ENCODE measurements around the gene LETM1. TPM values are rescaled to one million over a fixed set of nuclear protein-coding genes. Genes with fewer than 3 reads are reported as not detected.

Gene LETM1
- total RNA-seq, 1 experiment from 2014 or later, result 67.3 TPM

DNA sequence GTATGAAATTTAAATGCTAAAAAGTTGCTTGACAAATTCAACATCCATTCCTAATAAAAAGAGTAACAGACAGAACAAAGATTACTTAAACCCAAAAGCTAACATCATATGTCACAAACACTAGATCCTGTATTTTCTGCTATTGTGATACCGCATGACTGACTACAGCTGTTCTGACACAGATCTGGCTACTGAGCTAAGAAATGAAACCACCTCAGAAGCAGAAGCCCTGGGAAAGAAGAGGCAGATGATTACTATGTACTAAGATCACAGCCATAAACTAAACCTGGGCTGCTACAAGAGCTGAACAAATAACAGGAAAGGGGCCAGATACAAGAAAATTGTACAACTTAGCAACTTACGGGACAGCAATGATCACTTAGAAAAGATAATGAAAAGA, 9.4 kb downstream of the LETM1 start:
- no peak for ATAC-seq
- Histone ChIP-seq H4K20me1 (ENCODE audit: insufficient read depth) (no peaks in the 10 kb centered on the region), H3K4me1 (ENCODE audit: control insufficient read depth in 1 of 2, insufficient read depth in 2 of 2, low read length in 2 of 2) (peaks cover 2 to 7% of the 10 kb centered on the region in 2 experiments; a peak in 3 of 4 replicates), H2AFZ (ENCODE audit: low read depth, low read length, poor library complexity, severe bottlenecking) (no peak overlapping the region), H3K9ac (ENCODE audit: low read length) (no peak overlapping the region), H3K4me2 (ENCODE audit: low read length) (no peak overlapping the region), H3K4me3 (replicated peaks in 1 of 2; ENCODE audit: low read depth in 1 of 2, low read length in 2 of 2) (no peak overlapping the region), H3K27ac (ENCODE audit: low read depth, low read length) (no peak overlapping the region), H3K27me3 (ENCODE audit: insufficient read depth, low read length) (no peaks in the 10 kb centered on the region), H3K9me2 (ENCODE audit: insufficient read depth) (no peaks in the 10 kb centered on the region), H3K79me2 (ENCODE audit: insufficient read depth, low read length) (peaks cover 89% of the 10 kb centered on the region), H3K36me3 (ENCODE audit: control insufficient read depth in 1 of 2, insufficient read depth in 2 of 2, low read length in 2 of 2) (peaks cover 15 to 52% of the 10 kb centered on the region in 2 experiments; a peak in 3 of 4 replicates), H3K9me3 (ENCODE audit: control insufficient read depth in 1 of 2, insufficient read depth in 1 of 2, low read depth in 1 of 2, low read length in 2 of 2) (no peaks in the 10 kb centered on the region)
- TSS peak; percentile 10 for BruUV-seq (replicated peaks)
- ChIA-PET RAD21 (ENCODE audit: low non-redundant PET in 1 of 2, low total read pairs in 2 of 2, uncharacterized antibody in 2 of 2, unreplicated experiment in 2 of 2) (no interaction called here), POLR2A (no interaction called here), CTCF (no interaction called here)
- intact Hi-C loops (cut with micrococcal nuclease), result no loop called here
- no peak for DNase-seq (ENCODE audit: low read depth, low spot score)
- no peak for TF ChIP-seq POLR2AphosphoS5 (IDR thresholded peaks at IDR 0.05; ENCODE audit: low read depth, low read length)
- TF ChIP-seq CEBPB (IDR thresholded peaks at IDR 0.05; ENCODE audit: low read depth), result no peak
- TF ChIP-seq, protein P1, sequence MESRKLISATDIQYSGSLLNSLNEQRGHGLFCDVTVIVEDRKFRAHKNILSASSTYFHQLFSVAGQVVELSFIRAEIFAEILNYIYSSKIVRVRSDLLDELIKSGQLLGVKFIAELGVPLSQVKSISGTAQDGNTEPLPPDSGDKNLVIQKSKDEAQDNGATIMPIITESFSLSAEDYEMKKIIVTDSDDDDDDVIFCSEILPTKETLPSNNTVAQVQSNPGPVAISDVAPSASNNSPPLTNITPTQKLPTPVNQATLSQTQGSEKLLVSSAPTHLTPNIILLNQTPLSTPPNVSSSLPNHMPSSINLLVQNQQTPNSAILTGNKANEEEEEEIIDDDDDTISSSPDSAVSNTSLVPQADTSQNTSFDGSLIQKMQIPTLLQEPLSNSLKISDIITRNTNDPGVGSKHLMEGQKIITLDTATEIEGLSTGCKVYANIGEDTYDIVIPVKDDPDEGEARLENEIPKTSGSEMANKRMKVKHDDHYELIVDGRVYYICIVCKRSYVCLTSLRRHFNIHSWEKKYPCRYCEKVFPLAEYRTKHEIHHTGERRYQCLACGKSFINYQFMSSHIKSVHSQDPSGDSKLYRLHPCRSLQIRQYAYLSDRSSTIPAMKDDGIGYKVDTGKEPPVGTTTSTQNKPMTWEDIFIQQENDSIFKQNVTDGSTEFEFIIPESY (IDR thresholded peaks at IDR 0.05; ENCODE audit: extremely low read depth, insufficient replicate concordance, low read length), result no peak
- TF ChIP-seq ZFX (IDR thresholded peaks at IDR 0.05), result no peak
- TF ChIP-seq, protein P2, sequence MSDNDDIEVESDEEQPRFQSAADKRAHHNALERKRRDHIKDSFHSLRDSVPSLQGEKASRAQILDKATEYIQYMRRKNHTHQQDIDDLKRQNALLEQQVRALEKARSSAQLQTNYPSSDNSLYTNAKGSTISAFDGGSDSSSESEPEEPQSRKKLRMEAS (IDR thresholded peaks at IDR 0.05), result no peak
- TF ChIP-seq SIN3A (IDR thresholded peaks at IDR 0.05; ENCODE audit: low read depth), result no peak
- TF ChIP-seq ZNF274 (IDR thresholded peaks at IDR 0.05; ENCODE audit: low read depth, low read length), result no peak
- no peak for TF ChIP-seq YY1 (IDR thresholded peaks at IDR 0.05; ENCODE audit: extremely low read depth, insufficient replicate concordance, low read depth, low read length)
- no peak for TF ChIP-seq CBX3 (IDR thresholded peaks at IDR 0.05; ENCODE audit: low read depth)
- TF ChIP-seq, protein P3, sequence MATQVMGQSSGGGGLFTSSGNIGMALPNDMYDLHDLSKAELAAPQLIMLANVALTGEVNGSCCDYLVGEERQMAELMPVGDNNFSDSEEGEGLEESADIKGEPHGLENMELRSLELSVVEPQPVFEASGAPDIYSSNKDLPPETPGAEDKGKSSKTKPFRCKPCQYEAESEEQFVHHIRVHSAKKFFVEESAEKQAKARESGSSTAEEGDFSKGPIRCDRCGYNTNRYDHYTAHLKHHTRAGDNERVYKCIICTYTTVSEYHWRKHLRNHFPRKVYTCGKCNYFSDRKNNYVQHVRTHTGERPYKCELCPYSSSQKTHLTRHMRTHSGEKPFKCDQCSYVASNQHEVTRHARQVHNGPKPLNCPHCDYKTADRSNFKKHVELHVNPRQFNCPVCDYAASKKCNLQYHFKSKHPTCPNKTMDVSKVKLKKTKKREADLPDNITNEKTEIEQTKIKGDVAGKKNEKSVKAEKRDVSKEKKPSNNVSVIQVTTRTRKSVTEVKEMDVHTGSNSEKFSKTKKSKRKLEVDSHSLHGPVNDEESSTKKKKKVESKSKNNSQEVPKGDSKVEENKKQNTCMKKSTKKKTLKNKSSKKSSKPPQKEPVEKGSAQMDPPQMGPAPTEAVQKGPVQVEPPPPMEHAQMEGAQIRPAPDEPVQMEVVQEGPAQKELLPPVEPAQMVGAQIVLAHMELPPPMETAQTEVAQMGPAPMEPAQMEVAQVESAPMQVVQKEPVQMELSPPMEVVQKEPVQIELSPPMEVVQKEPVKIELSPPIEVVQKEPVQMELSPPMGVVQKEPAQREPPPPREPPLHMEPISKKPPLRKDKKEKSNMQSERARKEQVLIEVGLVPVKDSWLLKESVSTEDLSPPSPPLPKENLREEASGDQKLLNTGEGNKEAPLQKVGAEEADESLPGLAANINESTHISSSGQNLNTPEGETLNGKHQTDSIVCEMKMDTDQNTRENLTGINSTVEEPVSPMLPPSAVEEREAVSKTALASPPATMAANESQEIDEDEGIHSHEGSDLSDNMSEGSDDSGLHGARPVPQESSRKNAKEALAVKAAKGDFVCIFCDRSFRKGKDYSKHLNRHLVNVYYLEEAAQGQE (IDR thresholded peaks at IDR 0.05; ENCODE audit: low read depth), result no peak
- no peak for TF ChIP-seq FOSL1 (IDR thresholded peaks at IDR 0.05; ENCODE audit: low read depth)
- TF ChIP-seq, protein P4, sequence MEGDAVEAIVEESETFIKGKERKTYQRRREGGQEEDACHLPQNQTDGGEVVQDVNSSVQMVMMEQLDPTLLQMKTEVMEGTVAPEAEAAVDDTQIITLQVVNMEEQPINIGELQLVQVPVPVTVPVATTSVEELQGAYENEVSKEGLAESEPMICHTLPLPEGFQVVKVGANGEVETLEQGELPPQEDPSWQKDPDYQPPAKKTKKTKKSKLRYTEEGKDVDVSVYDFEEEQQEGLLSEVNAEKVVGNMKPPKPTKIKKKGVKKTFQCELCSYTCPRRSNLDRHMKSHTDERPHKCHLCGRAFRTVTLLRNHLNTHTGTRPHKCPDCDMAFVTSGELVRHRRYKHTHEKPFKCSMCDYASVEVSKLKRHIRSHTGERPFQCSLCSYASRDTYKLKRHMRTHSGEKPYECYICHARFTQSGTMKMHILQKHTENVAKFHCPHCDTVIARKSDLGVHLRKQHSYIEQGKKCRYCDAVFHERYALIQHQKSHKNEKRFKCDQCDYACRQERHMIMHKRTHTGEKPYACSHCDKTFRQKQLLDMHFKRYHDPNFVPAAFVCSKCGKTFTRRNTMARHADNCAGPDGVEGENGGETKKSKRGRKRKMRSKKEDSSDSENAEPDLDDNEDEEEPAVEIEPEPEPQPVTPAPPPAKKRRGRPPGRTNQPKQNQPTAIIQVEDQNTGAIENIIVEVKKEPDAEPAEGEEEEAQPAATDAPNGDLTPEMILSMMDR (IDR thresholded peaks at IDR 0.05 in 2 of 3, conservative IDR thresholded peaks at IDR 0.05 in 1 of 3; ENCODE audit: borderline replicate concordance in 1 of 3, insufficient read depth in 1 of 3, low read depth in 2 of 3, low read length in 2 of 3), result no peak
- no peak for TF ChIP-seq TCF7L2 (IDR thresholded peaks at IDR 0.05; ENCODE audit: borderline replicate concordance, extremely low read depth, insufficient read depth, insufficient read length)
- no peak for TF ChIP-seq SP1 (IDR thresholded peaks at IDR 0.05; ENCODE audit: low read depth)
- no peak for TF ChIP-seq EZH2 (IDR thresholded peaks at IDR 0.05)
